HG02973 (cell line): ENCODE data around the gene FUS.
"Not testable (repeated sequence)": the region's sequence is repeated elsewhere in the genome, so short reads cannot be mapped to it uniquely, and the experiment has no call there.

Experiments used
- ATAC-seq: cut with Tn5 transposase; IDR thresholded peaks from one replicate; pipeline ENCODE4 v1.9.1; 2021; ENCODE audit warnings: moderate library complexity; ENCODE audit not compliant: unreplicated experiment

FUS gene

GRCh38 chr16:31184888-31185287 is 4.9 kb downstream of the FUS start:
- ATAC-seq: no peak

- ATAC-seq: no peak
Measured at GRCh38 chr16:31185339-31185738, 5.4 kb downstream of the FUS start.

GRCh38 chr16:31186176-31186575 is 6.2 kb downstream of the FUS start:
- ATAC-seq: no peak

- ATAC-seq: no peak
Measured at GRCh38 chr16:31186930-31187807, 7.2 kb downstream of the FUS start.

GRCh38 chr16:31187808-31188189 is 7.9 kb downstream of the FUS start:
- no peak for ATAC-seq

- ATAC-seq: no peak
Measured at GRCh38 chr16:31188450-31189411, 8.8 kb downstream of the FUS start.

GRCh38 chr16:31189412-31189778 is 9.5 kb downstream of the FUS start:
- ATAC-seq: no peak

- ATAC-seq: no peak
Measured at GRCh38 chr16:31190061-31190460, 10.1 kb downstream of the FUS start.

- no peak for ATAC-seq
Measured at GRCh38 chr16:31190818-31191444, 11.0 kb downstream of the FUS start.

GRCh38 chr16:31191697-31192428 is 11.9 kb downstream of the FUS start:
- no peak for ATAC-seq

GRCh38 chr16:31192856-31193642 is 13.1 kb downstream of the FUS start:
- ATAC-seq: no peak

GRCh38 chr16:31193874-31194273 is 13.9 kb downstream of the FUS start:
- ATAC-seq: no peak

GRCh38 chr16:31194898-31195297 is 15.0 kb downstream of the FUS start:
- ATAC-seq: no peak

GRCh38 chr16:31195861-31196260 is 15.9 kb downstream of the FUS start:
- ATAC-seq: not testable (repeated sequence)

GRCh38 chr16:31196324-31197088 is 16.6 kb downstream of the FUS start:
- no peak for ATAC-seq

- no peak for ATAC-seq
Measured at GRCh38 chr16:31198207-31198882, 18.4 kb downstream of the FUS start.

- no peak for ATAC-seq
Measured at GRCh38 chr16:31199430-31200041, 19.6 kb downstream of the FUS start.

- not testable (repeated sequence) for ATAC-seq
Measured at GRCh38 chr16:31200111-31200510, 20.2 kb downstream of the FUS start.
